SHP77 (cell line): ENCODE data around the gene SORCS2.

Source experiments
- DNase-seq, 2 experiments: peaks; one replicate each; lab custom pipeline; 2025; lab: John Stamatoyannopoulos, UW

SORCS2 gene

DNA sequence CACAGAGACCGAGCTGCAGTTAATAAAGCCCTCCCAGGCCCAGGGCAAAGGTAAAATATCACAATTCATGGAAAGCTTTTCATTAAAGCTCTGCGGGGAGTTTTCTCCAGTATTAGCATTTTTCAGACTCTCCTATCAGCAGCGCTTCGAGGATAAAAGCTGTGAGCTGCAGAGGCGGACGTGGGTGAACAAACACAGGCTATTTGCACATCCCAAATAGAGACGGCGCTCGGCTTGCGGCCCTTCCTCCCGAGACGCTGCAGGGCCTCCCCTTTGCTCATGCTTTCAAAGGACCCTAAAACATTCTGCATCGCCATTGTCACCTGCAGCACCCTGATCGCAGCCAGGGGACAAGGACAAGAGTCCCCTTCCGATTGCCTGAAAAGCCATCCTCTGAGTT, 97.3 kb downstream of the SORCS2 start:
- DNase-seq, result no peak

DNA sequence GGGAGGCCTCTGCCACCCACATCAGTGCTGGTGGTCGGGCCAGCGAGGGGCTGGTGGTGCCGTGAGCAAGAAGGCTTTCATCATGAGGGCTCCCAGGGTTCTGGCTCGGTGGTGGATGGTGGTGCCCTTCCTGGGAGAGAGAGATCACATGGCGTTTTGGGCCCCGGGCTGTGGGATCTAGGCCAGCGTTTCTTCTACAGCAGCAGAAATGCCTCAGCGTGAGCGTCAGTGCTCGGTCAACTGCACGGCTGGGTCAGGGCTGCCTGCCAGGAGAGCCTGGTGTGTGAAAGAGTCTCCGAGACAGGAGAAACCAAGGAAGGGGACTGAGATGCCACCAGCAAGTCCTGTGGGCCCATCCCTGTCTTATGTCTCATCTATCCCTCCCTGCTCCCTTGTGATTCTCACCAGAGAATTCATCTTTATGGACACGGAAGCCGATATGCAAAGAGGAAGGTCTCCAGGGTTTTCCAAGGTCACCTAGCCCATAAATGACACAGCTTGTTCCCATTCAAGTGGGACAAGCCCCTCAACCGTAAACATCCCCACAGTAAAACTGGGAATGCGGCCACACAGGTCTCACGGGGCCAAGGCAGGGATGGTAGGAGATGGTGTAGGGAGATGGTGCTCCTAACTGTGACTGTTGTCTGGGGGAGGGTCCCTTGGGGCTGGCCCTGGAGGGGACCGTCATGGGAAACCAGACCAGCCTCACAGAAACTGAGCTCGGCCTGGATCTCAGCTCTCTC, 99.2 kb downstream of the SORCS2 start:
- DNase-seq, result no peak

DNA sequence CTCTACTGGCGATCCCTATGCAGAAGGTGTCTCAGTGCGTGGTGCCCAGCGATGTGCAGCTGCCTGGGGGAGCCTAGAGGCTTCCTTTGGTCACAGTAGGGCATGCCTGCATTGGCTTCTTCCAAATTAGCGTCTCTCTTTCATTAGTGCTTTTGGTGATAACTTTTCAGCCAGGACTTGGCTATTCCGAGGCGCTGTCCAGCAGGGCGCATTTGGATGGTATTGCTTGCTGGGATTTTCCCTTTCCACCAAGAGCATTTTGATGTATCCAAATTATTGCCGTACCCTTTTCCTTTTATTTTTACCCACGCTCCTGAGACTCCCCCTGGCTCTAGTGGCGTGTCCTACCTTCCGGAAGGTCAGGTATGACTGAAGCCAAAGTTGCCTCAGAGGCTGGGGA, 101.4 kb downstream of the SORCS2 start:
- no peak for DNase-seq

DNA sequence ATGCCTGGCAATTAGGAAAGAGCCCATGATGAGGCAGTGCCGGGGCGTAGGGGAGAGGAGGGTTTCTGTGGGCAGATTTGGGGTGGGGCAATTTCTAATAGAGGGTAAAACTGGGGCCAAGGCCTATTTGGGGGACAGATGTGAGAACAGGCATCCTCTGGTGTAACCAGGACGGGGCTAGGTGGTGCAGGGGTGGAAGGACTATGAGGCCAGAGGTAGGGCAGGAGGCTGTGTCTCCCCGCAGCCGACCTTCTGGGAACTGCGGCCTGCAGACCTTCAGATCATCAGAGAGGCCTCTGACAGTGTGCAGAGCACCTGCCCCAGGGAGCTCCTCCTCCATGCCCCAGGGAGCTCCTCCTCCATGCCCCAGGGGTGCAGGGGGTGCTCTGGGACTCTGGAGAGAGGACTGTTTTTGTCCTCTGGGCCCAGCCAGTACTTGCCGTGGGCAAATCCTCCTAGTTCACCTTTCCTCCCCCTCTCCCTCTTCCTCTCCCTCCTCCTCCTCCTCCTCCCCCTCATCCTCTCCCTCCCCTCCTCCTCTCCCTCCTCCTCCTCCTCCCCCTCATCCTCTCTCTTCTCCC, 101.9 kb downstream of the SORCS2 start:
- no peak for DNase-seq

DNA sequence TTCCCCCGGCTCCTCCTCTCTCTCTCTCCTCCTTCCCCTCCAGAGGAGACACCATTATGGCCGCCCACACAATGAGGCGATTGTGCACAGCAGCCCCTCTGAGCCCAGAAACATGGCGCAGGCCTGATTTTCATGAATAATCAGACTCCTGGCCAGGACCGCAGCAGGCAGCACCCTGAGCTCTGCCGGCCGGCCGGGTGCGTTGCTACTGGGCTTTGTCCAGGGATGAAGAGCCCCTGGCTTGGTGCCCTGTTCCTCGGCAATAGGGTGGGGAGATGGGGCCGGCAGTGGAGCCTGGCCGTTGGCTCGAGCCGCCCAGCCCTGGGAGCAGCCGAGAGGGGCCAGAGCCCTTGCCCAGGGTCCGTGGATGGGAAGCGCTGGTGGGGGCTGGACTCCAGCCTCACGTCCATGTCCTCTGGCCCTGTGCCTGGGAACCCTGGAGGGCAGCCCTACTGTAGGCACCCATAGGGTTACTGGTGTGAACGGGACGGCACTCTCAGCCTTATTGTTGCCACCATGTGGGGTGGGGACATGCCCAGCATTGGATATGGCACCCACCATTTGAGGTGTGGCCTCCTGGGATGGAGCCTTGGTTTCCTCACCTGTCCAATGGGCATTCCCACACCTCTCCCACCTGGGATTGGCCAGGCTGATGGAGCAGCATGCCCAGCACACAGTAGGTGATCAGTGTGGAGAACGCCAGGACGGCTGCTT, 103.0 kb downstream of the SORCS2 start:
- DNase-seq, result no peak

DNA sequence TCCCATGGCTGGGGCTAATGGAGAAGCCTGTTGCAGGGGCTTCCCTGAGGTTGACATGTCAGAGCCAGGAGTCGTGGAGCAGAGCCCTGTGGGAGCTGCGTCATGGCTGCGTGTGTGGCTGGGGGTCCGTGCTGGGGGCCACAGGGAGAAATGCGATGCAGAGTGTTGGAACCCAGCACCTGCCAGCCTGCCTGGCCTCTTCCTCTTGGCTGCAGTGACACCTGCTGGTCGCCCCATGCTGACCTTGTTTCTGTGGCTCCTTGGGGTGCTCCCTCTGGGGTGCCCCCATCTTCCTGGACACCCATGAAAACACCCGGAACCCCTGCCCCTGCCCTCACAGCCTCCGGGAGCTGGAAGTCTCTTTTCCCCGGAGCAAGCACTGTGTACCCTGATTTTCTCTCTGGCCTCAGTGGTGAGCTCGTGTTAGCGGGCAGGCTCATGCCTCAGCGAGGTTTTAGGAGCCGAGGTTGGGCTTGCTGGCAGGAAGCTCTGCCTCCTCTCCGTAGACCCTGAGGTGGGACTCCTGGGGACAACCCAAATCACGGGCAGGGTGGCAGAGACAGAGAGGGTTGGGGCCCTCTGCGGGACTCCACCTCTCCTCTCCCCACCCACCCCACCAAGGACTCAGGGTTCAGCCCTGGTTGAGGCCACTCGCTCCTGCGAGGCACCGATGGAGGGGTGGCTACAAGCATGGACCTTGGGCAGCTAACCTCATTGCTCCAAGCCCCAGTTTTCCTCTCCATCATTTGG, 103.7 kb downstream of the SORCS2 start:
- DNase-seq, result no peak

DNA sequence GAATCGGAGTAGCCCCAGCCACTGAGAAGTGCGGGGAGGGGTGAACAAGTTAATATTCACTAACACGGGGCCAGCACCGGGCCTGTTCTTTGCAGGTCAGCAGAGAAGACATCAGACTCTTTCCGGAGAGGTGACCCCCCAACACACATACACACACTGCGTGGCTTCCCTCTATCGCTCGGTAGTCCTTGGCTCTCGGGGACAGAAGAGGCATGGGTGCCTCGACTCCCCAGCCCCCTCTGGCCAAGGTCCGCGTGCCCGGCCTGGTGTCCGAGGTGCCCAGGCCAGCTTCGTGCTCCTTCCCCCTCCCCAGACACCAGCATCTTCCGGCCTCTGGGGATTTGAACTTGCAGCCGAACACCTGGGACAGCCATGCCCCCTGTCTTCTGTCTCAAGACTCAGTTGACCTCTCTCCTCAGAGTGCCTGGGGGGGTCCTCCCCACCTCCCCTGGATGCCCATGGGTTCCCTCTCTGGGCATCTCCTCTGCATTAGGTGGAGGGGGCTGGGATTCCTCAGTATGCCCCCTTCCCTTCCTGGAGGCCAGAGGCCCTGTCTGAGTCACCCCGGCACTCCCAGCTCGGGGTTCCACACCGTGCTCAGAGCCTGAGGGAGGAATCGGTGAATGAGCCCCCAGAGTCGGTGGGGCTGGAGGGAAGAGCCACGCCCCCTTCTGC, 104.5 kb downstream of the SORCS2 start:
- no peak for DNase-seq

DNA sequence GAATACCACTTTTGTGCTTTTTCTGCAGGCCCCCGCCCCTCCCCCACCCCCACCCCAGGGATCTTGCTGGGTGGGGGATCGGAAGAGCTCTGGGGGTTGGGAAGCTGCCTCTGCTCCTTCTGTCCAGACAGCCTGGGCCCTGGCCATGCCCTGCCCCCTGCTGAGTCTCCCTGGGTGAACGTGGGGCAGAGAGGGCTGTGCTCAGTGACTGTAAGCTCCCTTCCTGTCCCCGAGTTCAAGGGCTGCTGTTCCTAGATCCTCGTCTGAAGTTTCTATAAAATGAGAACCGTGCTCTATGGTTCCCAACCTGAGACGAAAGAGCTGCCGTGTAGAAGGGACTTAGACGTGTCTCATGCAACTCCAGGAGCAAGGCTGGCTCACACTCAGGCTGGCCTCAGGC, 105.0 kb downstream of the SORCS2 start:
- no peak for DNase-seq

DNA sequence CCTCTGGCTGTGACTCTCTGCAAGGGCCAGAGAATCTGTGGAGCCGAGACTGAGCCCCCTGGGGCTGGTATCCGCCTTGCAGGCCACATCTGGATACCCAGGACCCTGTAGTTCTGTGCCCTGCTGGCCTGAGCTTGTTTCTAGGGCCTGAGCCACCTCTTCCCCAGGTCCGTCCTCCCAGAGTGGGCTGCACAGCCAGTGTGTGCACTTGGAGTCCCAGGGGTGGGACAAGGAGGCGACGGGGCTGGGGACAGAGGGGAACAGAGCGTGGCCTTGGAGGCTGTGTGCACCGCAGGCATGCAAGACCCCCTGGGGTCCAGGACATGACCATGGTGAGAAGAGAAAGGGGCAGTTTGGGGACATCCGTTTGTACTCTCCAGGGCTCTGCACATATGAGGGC, 105.5 kb downstream of the SORCS2 start:
- no peak for DNase-seq

DNA sequence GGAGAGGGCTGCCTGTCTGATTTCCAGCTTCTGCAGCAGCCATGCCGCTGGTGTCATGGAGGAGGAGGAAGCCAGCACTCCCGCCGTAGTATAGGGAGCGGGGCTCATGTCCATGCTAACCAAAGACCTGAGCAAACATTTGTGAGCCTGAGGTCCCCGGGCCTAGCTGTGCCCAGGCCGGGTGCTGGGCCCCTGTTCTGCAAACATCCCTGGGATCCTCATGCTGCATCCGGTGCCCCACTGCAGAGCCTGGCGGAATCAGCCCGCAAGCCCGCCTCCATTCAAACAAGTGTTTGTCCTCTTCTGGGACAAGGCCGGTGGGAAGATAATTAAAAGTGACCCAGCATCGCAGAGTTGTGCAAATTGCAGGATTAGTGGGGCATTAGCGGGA, 106.3 kb downstream of the SORCS2 start:
- no peak for DNase-seq

DNA sequence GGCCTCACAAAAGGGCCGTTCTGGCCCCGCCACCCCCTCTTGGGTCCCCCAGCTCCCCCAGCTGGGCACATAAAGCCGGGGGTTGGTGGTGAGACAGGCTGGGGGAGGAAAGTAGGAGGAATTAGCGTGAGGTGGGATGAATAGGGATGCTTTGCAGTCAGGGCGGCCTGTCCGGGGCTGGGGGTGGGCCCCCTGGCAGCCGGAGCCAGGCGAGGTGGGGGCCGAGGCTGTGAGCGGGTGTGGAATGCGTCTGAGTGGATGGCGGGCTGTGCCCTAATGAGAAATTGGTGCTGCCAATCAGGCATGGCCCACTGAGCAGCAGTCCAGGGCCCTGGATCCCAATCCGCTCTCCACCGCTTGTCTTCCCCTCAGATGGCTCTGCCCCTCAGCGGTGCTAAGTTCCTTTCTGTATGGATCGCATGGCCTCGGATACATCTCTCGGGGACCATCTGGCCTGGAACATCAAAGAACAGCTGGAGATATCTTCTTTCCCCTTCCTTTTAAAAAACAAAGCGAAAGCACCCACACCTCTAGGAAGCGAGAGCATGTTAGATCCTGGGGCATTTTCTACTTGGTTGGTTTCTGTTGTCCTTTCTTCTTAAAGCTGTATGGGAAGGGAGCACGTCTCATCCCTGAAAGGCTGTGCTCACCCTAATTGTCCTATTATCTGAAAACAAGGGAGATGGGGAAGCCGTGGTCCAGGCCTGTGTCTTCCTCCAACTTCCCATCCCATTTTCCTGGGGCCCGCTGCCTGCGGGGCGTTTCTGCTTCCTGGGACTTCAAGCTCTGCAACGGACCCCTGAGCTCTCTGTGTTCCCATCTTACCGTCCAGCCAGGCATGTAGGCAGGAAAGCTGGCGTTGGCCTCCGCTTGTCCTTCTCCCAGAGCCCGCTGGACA, 106.9 kb downstream of the SORCS2 start:
- no peak for DNase-seq

DNA sequence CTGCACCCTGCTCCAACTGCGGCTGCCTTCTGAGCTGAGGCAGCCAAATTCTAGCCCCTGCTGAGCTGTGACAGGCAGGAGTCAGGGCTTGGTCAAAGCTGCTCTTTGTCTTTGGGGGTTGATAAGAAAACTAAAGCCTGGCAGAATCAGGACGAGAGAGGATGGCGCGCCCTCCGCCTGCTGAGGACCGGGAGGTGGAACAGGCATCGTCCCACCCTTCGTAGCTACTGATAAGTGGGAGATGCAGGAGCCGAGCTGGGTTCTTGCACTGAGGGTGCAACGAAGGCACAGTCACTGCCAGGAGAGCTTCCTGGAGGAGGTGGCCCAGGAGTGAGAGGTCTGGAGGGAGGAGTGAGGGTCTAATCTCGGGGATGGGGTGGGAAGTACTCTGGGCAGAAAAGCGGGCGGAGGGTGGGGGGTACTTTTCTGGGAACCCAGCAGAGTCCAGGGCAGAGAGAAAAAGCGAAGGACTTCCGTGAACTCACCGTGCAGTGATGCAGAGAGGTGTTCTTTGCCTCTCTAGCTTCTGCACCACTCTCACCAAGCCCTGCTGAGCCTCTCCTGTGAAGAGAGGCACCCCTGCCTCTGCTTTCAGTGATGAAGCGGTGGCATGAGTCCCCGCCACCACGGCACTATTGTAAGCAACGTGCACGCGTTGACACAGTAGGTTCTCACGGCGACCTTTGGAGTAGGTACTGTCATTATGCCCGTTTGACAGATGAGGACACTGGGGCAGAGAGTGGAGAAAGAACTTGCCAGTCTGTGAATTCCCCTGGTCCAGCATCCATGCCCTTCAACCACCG, 107.8 kb downstream of the SORCS2 start:
- no peak for DNase-seq

DNA sequence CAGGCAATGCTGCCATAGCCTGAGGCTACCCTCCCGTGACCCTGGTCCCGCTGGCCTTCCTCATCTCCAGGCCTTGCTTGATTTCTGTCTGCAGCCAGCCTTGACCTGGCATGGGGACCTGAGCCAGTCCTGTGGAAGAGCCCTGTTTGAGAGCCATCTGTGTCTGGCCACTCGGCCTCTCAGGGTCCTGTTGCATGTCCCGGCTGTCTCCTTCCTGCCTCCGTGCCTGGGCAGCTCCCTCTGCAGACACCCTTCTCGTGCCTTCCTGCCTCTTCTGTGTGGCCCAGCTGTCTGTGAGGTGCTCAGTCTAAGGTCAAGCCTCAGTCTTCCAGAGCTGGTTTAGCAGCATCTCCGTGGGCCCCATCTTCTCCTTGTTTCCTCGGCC, 108.4 kb downstream of the SORCS2 start:
- no peak for DNase-seq

DNA sequence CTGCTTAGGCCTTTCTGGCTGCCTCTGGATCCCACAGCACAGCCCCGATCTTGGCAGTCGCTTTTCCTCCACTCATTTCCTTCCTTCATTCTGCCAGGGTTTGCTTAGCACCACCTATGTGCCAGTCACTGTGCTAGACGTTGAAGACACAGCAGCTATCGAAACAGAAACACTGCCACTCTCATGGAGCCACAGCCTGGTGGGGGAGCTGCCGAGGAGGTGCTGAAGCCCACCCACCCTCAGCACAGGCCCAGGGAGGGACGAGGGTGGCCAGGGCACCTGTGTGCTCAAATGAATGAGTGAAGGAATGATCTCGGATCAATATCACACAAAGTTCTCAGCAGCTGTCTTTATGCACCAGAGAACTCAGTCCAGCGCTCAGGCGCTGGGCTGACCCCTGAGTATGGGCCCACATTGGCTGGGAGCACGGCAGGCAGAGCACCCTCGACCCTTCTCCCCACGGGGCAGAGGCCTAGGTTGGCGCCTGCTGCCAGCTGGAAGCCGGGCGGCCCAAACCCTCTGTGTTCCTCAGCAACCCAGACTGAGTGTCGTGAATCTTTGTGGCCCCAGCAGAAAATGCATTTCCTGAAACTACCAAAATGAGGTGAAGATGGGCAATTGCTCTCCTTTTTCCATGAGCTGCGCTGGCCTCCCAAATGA, 108.9 kb downstream of the SORCS2 start:
- no peak for DNase-seq

DNA sequence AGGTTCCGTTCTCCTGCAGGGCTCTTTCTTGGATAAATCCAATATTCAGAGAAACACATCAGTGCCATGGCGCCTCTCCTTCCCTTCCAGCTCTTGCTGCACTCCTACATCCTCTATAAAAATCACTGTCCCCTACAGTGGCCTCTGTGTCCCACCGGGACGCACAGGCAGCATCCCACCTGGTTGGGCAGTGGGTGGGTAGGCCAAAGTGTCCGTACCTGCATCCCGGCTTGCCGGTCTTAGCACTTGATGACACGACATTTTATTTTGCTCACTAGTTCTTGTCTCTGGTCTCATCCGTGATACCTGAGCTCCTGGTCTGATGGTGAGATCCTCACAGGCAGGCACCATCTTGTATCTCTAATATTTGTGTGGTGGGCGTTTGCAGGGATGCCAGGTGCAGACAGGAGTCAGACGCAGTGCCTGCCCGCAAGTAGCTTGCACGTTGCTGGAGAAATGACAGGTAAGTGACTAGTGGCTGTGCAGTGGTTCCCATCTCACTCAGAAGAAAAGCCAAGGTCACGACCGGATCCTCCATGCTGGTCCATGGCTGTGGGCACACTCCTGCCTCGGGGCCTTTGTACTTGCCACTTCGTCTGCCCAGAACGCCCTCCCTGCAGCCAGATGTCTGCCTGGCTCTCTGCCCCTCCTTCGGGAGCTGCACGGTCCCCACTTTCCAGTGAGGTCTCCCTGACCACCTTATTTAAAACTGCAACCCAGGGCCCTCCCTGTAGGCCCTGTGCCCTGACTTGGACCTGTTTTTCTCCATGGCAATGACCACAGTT, 109.7 kb downstream of the SORCS2 start:
- no peak for DNase-seq

DNA sequence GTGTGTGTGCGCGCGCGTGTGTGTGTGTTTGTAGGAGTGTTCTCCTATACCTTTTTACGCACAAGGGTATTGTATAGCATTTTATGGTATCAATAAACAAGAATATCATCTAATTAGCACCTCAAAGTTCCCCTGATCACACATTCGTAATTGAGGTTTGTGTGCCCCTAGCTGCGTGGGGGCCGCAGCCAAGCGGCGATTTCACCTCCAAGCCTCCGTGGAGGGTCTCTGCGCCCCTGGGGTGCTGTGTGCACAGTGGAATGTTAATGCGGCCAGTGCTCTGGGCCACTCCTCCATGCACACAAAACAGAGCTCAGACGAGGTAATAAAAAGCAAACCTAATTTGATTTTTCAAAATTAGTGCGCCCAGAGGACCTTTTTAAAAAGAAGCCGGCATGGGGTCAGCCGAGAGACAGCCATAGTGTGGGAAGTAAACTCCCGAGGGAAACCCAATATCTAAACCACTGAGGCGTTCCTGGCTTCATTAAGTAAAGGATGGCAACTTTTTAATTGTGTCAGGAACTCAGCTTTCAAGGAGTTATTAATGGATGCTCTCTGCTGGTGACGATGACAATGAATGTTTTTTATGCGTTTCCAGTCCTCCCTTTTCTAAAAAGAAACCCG, 110.6 kb downstream of the SORCS2 start:
- no peak for DNase-seq

DNA sequence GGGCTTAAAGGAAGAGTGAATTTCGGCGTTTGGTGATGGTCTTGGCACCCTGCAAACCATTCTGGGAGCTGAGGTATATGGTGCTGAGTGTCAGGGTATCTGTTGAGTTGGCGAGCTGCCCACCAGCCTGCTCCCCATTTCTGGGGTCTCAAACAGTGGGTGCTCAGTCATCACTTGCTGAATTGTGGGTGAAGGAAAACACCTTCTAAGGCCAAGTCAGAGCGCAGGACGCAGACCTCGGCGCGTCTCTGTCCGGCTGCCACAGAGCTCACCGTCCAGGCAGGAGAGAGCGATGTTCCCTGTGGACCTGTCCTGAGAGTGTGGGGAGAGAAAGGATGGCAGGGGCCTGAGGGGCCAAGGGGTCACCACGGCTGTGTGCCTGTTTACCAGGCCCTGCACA, 111.2 kb downstream of the SORCS2 start:
- DNase-seq, result no peak

DNA sequence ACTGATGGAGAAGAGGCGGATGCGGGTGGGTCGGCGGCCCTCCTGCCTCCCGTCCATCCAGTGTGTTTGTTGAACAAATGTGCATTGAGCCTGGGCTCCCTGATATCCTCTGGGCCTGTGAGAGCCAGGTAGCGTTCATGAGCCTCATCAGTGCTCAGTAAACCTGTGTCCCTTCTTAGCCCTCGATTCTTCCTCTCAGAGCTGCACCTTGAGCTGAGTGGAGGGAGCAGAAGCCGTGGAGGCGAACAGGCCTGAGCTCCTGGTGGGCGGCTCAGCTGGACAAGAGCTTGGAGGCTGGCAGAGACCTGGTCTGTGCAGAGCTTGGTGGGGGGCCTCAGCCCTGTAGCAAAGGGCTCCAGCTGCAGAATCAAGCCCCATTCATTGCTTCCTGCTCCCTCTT, 112.1 kb downstream of the SORCS2 start:
- DNase-seq, result no peak
